Muscle of back (tissue), 13 donors: ENCODE measurements around the gene PLXNC1. TPM values are rescaled to one million over a fixed set of nuclear protein-coding genes. Genes with fewer than 3 reads are reported as not detected.
A peak's percentile ranks its signal among the peaks of the same experiment; 100 is the strongest.

Source experiments
- DNase-seq, 3 donors: peaks; one replicate each; pipeline versions ENCODE4 v3.0.0 to v3.0.0-alpha.2; 2013
- long read RNA-seq, 9 donors: transcript quantifications; one replicate each; lab custom pipeline, GENCODE V29; 2026
- polyA plus RNA-seq, 10 donors: library from polyadenylated mRNA; unstranded; fragments of 120-200 nt; gene quantifications; one replicate each; pipeline ENCODE4 v1.2.1, GENCODE V29; 2013; ENCODE audit not compliant: insufficient read length in 10 of 10

Gene PLXNC1
- polyA plus RNA-seq, result 10 to 100 TPM; 18.4 to 33.7 (median 22.7) TPM
- long read RNA-seq, donor 1, full-length matches to known transcripts, result 1 of 1 reads
- long read RNA-seq, donor 1, partial matches to known transcripts, result 0 of 1 reads
- long read RNA-seq, donor 1, other reads (novel, unspliced or antisense), result 0 of 1 reads
- long read RNA-seq, donor 2, result 0 reads
- long read RNA-seq, donor 3, result 0 reads
- long read RNA-seq, donor 4, result 0 reads
- long read RNA-seq, donor 5, partial matches to known transcripts, result 6 of 6 reads
- long read RNA-seq, donor 5, other reads (novel, unspliced or antisense), result 0 of 6 reads
- long read RNA-seq, donor 6, partial matches to known transcripts, result 0 of 6 reads
- long read RNA-seq, donor 6, other reads (novel, unspliced or antisense), result 5 of 6 reads
- long read RNA-seq, donor 7, full-length matches to known transcripts, result 1 of 1 reads
- long read RNA-seq, donor 7, partial matches to known transcripts, result 0 of 1 reads
- long read RNA-seq, donor 7, other reads (novel, unspliced or antisense), result 0 of 1 reads
- long read RNA-seq, donor 8, partial matches to known transcripts, result 0 of 1 reads
- long read RNA-seq, donor 8, other reads (novel, unspliced or antisense), result 0 of 1 reads
- long read RNA-seq, donor 9, result 0 reads

GRCh38 chr12:94147991-94148738 lies at the start of gene PLXNC1:
PLXNC1 (plus strand) TSS chr12:94148577; CDS start chr12:94148972, 395 bp downstream.
- peak in 2 of 3 donors; percentile 79 to 89 for DNase-seq

DNA sequence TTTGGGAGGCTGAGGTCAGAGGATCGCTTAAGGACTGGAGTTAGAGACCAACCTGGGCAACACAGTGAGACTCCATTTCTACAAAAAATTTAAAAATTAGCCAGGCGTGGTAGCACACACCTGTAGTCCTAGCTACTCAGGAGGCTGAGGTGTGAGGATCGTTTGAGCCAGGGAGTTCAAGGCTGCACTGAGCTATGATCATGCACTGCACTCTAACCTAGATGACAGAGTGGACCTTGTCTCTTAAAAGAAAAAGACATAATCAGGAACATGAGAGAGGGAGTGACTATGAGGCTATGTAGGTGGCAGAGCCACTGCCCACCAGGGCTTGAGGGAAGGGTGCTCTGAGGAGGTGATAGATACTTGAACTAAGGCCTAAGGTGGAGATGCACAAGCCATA lies 49.2 kb upstream of the PLXNC1 start:
- DNase-seq, result no peak

DNA sequence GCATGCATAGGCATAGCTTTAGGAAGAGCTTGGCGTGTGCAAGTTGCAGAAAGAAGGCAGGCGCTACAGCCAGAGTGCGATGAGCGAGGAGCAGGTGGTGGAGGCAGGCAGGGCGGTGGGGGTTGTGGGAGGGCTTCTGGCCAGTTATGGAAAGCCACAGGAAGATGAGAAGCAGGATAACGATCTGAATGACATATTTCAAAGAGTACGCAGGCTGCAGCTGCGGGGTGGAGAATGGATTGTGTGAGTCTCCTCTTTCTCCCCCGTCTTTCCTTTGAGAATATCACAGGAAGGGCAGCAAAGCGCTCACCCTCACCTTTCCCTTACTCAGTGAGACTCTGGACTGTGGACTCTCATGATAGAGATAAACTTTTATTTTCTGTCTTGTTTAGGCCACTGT lies 48.7 kb upstream of the PLXNC1 start:
- peak; percentile 45 to 87 (median 79) for DNase-seq

DNA sequence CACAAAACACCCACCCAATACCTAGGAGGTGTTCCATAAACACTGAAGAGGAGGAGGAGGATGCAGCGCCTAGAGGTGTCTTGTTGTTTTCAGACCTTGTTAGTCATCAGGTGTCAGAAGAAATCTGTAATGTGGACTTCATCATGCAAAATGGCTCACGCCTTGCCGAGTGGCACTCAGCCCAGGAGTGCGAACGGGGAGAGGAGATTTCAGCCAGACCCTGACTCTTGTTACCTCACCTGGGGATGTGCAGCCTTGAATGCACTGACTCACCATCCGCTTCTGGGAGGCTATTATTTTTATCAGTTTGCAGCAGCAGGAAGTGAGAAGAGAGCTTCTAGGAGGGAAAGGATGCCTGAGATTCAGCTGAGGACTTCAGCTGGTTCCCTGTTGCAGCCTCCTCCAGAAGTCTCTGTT lies 48.2 kb upstream of the PLXNC1 start:
- peak; percentile 35 to 77 (median 55) for DNase-seq

DNA sequence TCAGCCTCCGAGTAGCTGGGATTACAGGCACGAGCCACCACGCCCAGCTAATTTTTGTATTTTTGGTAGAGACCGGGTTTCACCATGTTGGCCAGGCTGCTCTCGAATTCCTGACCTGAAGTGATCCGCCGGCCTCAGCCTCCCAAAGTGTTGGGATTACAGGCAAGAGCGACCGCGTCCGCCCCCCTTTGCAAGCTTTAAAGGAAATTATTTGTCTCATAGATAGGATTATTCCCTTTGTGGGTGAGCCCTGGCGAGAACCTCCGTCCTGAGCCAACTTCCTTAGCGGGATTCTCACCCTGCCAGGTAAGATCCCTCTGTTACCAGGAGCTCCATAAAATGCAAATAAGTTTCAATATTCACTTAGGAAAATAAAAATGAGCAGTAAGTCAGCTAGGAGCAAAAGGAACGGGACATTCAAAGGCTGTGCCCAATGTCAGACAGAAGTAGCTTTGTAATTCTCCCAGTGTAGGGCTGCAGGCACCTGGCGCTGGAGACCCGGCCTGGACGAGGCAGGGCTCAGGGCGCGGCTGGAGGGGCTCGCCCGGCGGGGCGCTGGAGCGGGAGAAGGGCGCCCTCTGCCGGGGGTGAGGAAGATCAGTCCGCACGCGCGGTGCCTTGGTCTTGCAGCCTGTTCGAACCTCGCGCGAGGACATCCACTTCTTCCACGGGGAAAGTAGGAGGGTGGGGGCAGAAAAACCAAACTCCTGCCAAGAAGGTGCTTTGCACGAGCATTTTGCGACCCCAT lies 47.2 kb upstream of the PLXNC1 start:
- DNase-seq, result peak; percentile 79 to 92 (median 87)

DNA sequence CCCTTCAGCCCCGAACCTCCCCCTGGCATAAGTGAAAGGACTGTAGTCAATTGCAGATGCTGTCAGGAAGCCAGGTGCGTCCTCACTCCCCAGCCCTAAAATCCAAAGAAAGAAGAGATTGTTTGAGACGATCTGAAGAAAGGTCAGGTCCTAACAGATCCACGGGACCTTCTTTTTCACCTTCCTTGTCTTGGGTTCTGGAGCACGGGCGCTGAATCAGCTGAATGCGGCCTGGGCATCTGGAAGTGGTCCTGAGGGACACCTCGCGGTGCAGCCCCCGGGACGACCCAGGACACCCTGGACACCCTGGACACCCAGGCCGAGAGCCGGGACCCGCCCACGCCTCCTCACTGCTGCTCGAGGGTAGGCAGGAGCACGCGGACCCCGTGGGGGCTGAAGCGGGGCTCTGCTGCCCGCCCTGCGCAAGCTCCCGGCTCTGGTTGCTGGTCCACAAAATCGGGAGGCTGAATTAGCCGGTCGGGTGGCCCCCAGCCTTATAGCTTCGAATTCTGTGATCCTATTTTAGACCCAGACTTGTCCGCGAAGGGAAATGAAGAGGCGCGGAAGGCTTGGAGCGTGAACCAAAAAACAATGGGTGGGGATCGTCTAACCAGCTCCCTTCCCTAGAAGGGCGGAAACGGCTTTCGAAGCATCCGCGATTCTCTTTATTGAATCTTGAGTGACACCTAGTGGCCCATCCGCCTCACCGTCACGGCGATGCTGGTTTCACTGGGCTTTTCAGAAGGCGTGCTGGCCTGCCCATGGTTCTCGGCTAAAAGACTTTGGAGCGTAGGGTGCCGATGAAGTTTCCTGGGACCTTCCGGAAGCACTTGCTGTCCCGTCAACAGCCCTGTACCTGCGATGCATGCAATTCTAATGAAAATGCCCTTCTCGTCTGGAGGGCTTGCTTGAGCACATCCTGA lies 46.4 kb upstream of the PLXNC1 start:
- peak; percentile 87 to 95 (median 92) for DNase-seq

GRCh38 chr12:94103986-94104385 lies 44.4 kb upstream of the PLXNC1 start:
- no peak for DNase-seq

DNA sequence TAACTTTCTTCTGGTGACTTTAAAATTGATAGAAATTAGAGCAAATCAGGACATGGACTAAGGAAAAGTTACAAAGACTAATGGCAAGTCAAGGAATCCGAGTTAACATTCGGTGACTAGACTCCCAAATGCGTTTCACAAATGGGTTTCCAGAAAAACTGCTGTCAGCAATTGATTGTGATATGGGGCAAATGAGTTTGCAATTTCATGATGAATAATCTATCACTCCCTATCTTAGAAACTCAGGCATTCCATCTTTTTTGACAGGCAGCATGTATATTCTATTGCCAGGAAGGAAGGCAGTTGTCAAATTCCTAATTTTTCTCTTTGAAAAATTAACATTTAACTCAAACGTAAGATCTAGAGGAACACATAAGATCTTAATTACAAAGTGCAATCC lies 40.5 kb upstream of the PLXNC1 start:
- DNase-seq, result no peak

GRCh38 chr12:94109160-94109559 lies 39.2 kb upstream of the PLXNC1 start:
- no peak for DNase-seq

DNA sequence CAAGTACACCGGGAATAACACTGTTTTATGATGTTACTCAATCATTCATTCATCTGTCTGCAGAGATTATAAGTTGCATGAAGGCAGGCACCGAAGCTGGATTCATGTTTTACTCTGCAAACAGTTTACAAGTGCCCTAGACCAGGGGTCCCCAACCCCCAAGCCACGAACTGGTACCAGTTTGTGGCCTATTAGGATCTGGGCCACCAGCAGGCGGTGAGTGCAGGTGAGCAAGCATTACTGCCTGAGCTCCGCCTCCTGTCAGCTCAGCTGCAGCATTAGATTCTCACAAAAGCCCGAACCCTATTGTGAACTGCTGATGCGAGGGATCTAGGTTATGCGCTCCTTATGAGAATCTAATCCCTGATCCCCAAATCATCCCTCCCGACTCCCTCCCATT lies 38.1 kb upstream of the PLXNC1 start:
- no peak for DNase-seq

- no peak for DNase-seq
These were observed 37.1 kb upstream of the PLXNC1 start for GRCh38 chr12:94111302-94111701.

- no peak for DNase-seq
These were observed 36.3 kb upstream of the PLXNC1 start for GRCh38 chr12:94112121-94112520.

- no peak for DNase-seq
These were observed 34.2 kb upstream of the PLXNC1 start for GRCh38 chr12:94114166-94114565.

DNA sequence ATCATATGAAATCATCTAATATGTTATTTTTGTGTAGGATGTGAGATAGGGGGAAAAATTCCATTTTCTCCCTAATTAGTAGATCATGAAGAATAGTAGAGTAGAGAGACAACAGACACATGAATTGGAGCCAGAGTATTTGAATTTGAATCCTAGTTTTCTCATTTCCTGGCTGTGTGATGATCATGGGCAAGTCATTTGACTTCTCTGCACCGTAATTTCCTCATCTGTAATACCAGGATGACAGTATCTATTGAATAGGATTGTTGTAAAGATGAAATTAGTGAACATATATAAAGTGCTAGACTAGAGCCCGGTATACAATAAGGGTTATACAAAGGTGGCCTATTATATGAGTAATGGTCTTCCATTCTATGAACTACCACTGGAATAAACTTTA lies 32.2 kb upstream of the PLXNC1 start:
- DNase-seq, result no peak

- no peak for DNase-seq
These were observed 26.5 kb upstream of the PLXNC1 start for GRCh38 chr12:94121886-94122285.

DNA sequence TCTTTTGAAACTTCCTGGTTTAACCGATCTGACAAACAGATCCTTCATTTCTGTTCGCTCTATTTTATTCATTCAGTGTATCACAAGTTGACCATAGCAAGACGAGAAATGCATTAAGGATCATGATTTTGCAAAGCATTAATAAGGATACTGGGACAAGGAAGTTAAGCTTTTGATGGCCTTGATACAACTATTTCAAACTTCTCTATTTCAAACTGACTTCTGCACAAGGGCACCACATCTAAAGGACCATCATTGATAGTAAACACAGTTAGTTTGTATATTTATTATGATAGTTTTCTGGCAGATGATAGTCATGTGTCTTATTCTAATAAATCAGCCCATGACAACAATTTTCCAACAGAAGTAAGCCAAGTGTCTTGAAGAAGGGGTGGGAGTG lies 25.8 kb upstream of the PLXNC1 start:
- no peak for DNase-seq

GRCh38 chr12:94123127-94123526 lies 25.2 kb upstream of the PLXNC1 start:
- DNase-seq, result no peak

DNA sequence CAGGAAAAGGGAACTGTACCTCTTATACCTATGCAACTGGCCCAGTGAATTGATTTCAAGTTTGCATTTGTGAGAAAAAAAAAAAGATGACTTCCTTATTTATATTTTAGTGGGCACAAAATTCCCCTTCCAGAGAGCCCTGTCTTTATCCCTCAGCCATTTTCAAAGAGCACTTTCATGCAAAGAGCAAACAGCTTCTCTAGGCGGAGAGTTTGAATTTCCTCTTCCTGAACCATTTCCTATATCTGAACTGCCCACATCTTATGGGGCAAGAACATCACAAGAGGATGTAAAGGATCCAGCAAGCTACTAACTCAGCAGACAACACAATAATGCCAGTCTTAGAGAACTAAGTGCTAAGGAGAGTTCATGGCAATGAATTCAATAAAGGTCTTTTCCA lies 22.3 kb upstream of the PLXNC1 start:
- no peak for DNase-seq

DNA sequence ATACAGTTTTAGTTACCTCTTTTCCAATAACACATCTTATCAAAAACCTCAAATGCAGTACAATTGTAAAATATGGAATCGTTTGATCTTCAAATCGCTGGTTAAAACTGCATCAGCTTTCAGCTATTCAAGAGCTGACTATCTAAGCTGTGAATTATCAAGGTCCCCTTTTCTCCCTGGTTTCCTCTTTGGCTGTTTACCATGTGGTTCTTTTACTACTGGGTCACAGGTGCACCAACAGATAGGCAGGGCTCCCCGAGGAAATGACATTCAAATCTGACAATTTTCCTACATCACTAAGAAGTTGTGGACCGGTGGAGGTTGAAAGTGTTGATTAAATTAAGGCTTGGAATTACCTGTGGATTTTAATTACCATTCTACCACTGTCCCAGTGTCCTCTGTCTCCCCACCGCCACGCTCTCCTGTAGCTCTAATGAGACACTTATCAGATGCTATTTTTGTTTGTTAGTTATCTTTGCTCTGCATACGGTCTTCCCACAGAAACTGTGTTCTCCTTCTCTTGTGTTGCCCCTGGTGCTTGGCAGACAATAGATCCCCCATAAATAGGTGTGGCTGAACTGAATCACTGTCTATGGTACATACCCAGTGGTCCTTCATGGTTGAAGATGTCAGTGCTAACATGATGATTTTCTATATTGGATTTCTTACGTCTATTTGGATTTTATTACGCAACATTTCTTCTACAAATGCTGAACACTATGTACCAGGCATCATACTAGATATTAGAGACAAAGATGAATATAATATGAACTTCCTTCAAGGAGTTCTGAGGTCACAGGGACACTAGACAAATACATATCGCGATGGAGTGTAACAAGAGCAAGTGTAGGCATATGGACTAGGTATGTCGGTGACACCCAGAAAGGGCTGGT lies 20.9 kb upstream of the PLXNC1 start:
- no peak for DNase-seq

- no peak for DNase-seq
These were observed 20.1 kb upstream of the PLXNC1 start for GRCh38 chr12:94128280-94128679.
